Iris pigment epithelial cell (primary cell): ENCODE data around the gene POPDC2.

Experiments used
- DNase-seq: peaks from one replicate; pipeline ENCODE4 v3.0.0-alpha.2; 2011; ENCODE audit warnings: low read depth

Gene POPDC2

GRCh38 chr3:119669906-119670570 lies 9.6 kb upstream of the POPDC2 start:
- DNase-seq = peak; percentile 38

GRCh38 chr3:119665954-119666559 lies 5.7 kb upstream of the POPDC2 start:
- DNase-seq = no peak

- DNase-seq = peak; percentile 50
These were observed 4.5 kb upstream of the POPDC2 start for GRCh38 chr3:119664850-119665379.

DNA sequence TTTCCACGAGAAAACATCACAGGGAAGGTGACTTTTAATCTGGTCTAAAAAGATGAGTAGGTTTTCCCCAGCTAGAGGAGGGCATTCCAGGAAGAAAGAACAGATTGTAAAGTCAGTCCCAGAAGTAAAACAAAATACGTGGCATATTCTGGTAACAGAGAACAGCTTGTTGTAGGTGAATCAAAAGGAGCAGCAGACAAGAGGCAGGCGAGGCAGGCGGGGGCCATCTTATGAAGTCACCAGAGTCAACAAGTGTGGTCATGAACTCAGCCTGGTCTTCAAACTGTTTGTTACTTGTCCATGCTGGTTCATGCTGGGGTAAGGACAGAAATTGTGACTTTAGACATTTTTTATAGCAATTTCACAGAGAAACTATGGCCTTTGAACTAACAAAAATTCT lies 4.0 kb upstream of the POPDC2 start:
- DNase-seq = peak; percentile 17

DNA sequence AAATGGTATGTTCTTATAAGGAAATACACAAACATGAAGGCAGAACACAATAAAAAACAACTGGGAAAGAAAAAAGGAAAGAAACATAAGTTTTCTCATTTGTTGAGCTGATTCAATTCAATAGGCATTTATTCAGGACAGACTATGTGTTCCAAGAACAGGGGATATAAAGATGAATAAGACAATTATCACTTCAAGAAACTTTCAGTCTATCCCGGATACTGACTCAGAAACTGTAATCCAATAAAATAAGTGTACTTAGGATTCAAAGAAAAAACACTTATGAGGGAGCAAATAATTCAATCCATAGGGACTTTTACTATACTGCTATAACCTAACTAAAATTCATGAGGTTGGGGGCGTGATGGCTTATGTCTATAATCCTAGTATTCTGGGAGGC lies 3.5 kb upstream of the POPDC2 start:
- peak; percentile 32 for DNase-seq

DNA sequence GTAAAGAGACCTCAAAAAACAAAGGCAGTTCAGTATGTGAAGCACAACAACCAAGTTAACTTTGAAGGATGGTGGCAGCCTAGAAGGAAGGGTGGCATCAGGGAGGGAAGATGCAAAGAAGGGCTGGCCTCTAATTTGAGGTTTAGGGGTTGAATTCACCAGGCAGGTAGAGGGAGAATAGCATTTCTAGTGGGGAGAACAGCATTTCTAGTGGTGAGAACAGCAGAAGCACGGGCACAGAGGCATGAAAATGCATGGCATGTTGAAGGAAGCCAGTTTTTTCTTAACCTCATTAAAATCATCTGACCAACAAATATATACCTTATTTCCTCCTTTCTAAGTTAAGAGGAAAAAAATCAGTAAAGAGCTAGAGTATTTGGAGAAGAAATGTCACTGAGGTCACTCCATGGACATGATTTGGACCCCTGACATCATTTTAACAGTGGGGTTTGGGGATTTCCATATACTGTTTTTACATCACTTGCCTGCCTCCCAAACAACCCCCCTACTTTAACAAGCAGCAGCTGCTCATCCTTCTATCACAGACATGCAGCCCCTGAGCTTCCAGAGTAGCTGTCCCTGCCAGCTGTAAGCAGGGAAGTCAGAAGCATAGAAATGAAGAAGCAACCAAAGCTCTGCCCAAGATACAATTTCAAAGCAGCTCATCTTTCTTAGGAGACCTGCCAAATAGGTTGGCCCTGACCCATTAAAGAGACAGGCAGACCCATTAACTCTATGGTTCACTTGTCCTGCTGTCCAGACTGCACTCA lies 2.4 kb upstream of the POPDC2 start:
- DNase-seq = peak; percentile 57

- DNase-seq = no peak
These were observed 640 bp downstream of the POPDC2 start for GRCh38 chr3:119659606-119660291.

- no peak for DNase-seq
These were observed 1.4 kb downstream of the POPDC2 start for GRCh38 chr3:119658994-119659393.

DNA sequence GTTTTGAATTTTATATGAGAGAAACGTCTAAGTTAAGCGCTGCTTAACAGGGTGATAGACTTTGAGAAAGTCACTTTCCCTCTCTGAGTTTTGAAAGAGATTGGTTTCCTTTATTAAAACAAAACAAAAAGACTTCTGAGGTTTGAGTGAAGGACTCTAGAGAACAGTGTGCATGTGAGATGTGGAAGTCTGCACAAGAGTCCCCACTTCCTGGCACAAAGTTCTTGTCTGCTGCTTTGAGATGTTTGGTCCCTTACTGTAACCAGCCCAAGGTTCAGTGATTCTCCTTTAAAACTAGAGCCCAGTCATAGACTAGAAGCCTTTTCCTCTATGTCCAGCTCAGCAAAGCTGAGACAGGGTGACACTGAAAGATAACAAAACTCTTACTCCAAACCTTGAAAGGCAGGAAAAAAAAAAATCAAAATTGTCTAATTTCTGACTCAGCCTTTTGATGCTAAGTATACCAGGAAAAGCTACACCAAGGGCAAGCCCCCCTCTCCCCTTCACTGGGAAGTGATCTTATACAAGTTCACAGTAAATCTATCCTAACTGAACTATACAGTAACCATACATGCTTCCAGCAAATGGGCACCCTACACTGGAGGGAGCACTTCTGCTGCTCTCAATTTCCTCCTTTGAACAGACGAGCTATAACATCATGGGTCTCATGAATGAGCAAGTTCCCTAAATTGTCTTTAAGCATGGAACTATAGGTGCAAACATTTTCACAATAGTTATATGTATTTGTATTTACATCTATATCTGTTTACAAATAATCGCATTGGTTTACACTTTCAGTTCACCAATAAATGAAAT lies 2.3 kb downstream of the POPDC2 start:
- DNase-seq = no peak

DNA sequence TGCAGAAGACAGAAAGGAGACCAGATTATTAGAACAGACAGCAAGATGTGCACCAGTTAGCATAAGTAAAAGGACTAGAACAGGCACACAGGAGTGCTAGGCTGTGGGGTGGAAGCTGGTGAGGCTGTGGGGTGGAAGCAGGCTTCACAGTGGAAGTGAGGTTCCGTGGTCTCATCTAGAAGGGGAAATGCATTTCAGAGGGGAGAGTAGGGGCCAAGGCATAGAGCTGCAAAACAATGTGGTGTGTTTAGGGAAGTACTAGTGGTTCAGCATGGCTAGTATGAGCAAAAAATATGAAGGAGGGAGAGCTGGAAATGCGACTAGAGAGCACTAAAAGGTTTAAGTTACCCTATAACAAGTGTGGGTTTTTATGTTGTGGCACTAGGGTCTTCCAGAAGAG lies 6.5 kb downstream of the POPDC2 start:
- no peak for DNase-seq

GRCh38 chr3:119652306-119653033 lies 7.9 kb downstream of the POPDC2 start:
- DNase-seq = no peak

DNA sequence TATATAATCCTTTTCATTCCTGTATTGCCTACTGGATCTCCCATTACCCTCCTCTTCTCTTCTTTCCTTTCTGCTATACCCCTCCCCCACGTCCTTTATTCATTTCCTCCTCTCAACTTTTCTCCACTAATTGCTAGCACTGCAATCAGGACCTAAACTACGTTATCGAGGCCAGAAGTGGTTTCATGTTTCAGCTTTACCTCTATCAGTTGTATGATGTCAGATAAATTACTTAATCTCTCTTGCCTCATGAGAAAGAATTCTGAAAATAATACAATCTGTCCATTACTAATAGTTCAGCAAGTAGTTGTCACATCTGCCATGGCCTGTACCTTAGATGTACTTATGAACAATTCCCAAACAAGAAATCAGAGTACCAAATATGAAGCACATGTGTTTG lies 10.6 kb downstream of the POPDC2 start:
- DNase-seq = peak; percentile 56

DNA sequence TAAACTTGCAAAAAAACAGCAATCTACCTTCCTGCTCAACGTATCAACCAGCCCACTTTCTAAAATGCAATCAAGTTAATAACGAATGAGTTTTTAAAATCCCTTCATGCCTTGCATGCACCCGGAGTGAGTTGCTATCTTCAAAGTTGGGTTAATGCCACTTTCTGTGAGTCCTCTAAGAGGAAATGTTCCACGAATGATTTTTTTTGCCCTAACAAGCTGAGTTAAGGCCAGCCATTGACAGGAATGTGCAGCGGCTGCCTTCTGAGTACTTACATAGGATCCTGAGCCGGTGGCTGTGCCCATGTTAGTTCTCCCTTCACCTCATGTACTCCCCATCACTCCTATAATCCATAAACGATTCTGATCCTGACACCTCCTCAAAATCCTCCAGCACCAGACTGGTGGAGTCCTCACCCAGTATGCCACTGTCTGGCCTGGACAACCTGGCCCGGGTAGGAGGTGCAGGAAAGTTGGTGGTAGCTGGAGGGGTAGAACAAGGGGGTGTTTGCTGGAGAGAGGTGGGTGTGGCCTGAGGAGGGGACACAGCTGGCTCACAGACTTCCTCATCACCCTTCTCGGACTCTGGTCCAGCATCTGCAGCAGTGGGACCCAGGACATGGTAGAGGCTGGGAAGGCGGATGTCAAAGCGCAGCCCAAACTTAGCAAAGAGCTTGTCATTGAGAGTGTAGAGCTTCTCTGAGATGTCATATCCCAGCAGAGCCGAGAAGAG lies 12.4 kb downstream of the POPDC2 start:
- DNase-seq = no peak

DNA sequence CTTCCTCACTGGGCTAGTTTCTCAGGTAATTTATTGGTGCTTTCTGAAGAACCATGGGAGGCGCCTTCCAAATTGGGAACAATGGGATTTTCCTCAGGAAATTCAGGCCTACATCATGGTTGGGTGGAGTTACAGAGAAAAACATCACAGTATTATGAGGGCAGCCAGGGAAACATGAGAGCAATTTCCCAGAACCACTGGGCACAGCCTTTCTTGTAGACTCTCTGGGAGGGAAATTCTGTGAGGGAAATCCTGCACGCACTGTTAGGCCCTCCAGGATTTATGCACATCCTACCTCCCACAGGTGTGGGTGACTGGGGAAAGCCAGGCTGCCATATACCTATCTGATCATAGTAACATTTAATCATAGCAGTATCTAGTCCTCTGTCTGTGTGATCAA lies 13.2 kb downstream of the POPDC2 start:
- no peak for DNase-seq

- DNase-seq = no peak
These were observed 14.6 kb downstream of the POPDC2 start for GRCh38 chr3:119645813-119646212.

- DNase-seq = no peak
These were observed 15.9 kb downstream of the POPDC2 start for GRCh38 chr3:119644481-119644880.

DNA sequence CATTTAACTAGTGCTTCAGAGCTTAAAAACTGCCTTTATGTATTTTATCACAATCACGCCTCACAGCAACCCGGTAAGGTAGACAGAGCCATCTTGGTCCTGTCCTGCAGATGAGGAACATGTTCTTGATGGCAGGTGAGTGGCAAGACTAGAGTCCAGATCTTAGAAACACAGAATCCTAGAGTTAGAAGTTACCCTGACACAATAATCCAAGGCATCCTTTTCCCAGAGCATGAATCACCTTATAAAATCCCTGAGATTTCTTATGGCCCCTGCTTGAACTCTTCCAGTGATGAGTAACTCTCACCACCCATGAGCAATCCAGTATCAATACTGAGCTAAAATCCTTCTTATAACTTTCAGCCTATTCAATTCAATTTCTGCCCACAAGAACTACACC lies 16.9 kb downstream of the POPDC2 start:
- peak; percentile 83 for DNase-seq

GRCh38 chr3:119642746-119643473 lies 17.5 kb downstream of the POPDC2 start:
- no peak for DNase-seq

GRCh38 chr3:119641416-119641815 lies 19.0 kb downstream of the POPDC2 start:
- DNase-seq = no peak
